GM13977 (cell line): ENCODE data around the gene ACTR6.

ENCODE experiments used
- DNase-seq: peaks from one replicate; pipeline ENCODE4 v3.0.0; 2012; ENCODE audit warnings: low spot score
- in situ Hi-C: fragments of 300-500 bp; cut with MboI; formaldehyde crosslinking; loops from one replicate; pipeline ENCODE4 v1.12.0; 2022; ENCODE audit warnings: low sequenced_read_pairs, low pct_unique_long_range_greater_than_20kb, mixed read lengths, inconsistent platforms; ENCODE audit not compliant: unreplicated experiment
- TF ChIP-seq, protein P1 (sequence below): IDR thresholded peaks from 2 replicates; pipeline ENCODE4 v1.5.1; 2012; ENCODE audit warnings: mild to moderate bottlenecking, control low read depth; ENCODE audit not compliant: insufficient read depth; ENCODE audit errors: extremely low read depth, missing control alignments

The ACTR6 gene

DNA sequence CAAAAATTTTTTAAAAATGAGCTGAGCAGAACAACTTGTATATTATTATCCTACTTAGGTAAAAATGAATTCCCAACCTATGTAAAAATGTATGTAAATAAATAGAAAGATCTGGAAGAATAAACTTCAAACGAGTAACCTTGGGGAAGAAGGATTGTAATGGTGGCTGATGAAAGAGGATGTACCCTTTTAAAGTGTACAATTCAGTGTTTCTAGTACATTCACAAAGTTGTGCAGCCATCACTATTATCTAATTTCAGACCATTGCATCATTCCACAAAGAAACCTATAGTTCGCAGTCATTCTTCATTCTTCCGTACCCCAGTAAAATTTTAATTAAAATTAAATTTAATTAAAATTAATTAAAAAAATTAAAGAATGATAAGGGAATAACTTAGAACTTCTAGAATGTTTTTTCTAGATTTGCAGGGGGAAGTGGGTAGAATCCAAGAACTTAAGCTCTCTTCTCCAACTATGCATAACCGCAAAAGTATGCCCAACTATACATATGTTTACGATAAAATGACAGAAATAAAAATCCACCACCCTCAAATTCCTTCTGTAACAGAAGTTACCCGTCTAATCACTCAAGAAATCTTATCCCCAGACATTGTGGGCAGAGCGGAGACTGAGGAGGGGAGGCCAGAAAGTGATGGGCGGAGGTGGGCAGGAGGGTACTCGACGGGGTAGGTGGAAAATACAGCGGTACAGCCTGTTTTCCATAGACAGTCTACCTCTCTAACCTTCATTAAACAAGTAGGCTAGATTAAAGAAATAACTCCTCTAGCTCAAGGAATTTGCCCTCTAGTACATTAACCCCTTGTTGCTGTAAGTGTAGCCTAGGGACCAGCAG lies 65.3 kb downstream of the ACTR6 start:
- DNase-seq = no peak
- TF ChIP-seq, protein P1, sequence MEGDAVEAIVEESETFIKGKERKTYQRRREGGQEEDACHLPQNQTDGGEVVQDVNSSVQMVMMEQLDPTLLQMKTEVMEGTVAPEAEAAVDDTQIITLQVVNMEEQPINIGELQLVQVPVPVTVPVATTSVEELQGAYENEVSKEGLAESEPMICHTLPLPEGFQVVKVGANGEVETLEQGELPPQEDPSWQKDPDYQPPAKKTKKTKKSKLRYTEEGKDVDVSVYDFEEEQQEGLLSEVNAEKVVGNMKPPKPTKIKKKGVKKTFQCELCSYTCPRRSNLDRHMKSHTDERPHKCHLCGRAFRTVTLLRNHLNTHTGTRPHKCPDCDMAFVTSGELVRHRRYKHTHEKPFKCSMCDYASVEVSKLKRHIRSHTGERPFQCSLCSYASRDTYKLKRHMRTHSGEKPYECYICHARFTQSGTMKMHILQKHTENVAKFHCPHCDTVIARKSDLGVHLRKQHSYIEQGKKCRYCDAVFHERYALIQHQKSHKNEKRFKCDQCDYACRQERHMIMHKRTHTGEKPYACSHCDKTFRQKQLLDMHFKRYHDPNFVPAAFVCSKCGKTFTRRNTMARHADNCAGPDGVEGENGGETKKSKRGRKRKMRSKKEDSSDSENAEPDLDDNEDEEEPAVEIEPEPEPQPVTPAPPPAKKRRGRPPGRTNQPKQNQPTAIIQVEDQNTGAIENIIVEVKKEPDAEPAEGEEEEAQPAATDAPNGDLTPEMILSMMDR = no peak
- in situ Hi-C loops = no loop called here

DNA sequence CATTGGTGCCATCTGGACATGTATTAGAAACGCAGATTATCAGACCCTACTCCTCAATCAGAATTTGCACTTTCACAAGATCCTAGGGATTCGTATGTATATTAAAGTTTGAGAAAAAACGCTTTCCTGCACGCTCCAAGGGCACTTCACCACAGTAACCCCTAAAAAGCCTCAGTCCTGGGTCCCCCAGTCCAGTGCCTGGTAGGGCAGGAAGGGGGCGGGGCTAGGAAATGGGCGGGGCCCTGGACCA lies 65.9 kb downstream of the ACTR6 start:
- TF ChIP-seq, protein P1 = no peak
- in situ Hi-C loops = no loop called here
- DNase-seq = no peak

DNA sequence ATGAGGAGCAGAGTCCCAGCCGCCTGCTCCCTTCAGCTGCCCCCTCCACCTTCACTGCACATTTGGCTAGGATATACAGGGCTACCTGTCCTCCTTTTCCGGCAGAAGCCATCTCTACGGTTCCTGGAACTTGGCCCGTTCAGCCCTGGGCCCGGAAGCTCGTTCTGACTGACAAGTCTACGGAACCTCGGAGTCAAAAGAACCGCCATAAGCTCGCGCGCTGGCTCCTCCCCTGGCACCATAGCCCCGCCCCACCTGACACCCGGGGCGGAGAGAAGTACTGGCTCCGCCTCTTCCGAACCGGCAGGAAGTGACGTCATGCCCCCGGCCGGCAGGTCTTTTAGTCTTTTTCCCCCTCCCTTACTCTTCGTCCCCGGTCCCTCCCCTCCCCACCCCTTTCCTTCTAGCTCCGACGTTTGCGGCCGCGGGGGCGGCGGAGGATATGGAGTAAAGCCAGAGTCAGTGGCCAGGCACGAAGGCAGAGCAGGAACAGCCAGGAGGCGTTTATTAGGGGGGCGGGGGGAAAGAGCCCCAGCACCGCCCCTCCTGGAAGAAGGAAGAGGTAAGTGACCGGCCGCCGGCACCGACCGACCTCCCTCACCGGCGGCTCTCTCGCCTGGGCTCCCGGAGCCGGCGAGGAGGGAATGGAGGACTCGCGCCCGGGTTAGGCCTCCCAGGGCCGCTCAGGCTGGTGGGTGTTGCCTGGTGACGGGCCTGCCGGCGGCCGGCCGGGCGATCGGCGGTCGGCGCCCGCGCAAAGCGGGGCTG lies 66.4 kb downstream of the ACTR6 start, which contains the start of the genes DEPDC4 and SCYL2:
DEPDC4 (minus strand) TSS at position 245 of the 768 bp plus-strand sequence; CDS start at position 242, 3 bp downstream.
SCYL2 (plus strand) TSS at position 343 of the 768 bp plus-strand sequence. CDS start 15,794 bp downstream, outside the sequence.
- DNase-seq = peak; percentile 91
- in situ Hi-C loops = no loop called here
- TF ChIP-seq, protein P1 = no peak

DNA sequence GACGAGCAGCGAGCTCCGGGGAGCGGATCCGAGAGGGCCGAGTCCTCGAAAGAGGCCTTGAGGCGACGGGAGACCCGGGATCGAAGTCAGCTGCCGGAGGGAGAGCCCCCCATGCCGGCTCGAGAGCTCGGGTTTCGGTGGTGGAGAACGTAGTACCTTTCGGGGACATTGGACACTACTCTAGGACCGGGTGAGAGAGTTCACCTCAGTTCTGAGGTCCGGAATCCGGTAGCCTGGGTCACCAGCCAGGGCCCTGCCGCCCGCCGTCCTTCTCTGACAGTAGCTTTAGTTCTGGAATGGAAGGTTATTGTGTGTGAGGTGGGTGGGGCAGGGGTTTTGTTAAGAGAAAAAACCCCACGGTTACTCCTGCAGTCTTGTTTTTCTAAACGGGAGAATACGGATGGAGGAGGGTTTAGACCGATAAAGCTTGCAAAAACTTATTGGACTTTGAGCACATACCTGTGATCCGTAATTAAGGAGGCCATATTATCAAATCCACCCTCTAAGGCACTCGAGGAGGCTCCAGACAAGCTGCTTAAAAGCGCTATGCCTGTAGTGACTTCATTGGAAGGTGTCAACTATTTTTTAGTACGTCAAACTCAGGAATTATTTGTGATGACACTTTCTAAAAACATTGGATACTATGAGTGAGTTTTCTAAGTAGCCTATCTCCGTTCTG lies 67.1 kb downstream of the ACTR6 start:
- in situ Hi-C loops = no loop called here
- DNase-seq = peak; percentile 29
- TF ChIP-seq, protein P1 = no peak

DNA sequence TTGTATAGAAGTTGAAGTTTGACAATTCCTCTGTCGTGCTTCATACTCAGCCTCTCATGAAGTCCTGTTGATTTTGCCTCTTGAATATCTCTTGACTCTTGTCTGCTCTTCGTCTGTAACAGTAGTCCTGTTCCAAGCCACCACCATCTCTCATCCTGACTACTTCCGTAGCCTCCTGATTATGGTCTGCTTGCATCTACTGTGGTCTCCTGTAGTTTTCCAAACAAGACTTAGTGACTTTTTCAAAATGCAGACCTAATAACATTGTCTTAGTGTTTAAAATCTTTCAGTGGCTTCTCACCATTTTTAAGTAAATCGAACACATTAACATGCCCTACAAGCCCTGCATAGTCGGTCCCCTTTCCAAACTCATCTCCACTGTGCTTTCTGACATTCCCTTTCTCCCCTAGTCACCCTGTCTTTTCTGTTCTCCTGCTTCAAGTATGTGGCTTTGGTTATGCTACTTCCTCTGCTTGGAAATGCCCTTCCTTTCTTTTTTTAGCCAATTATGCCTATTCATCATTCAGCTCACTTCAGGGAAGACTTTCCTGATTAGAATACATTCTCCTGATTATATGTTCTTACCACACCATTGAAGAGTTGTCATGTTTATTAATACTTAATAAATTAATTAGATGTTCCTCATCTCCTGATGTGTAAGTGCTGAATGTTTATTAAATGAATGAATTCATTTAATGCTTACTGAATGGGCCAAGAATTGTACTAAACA lies 68.4 kb downstream of the ACTR6 start:
- no peak for DNase-seq
- TF ChIP-seq, protein P1 = no peak
- in situ Hi-C loops = no loop called here

DNA sequence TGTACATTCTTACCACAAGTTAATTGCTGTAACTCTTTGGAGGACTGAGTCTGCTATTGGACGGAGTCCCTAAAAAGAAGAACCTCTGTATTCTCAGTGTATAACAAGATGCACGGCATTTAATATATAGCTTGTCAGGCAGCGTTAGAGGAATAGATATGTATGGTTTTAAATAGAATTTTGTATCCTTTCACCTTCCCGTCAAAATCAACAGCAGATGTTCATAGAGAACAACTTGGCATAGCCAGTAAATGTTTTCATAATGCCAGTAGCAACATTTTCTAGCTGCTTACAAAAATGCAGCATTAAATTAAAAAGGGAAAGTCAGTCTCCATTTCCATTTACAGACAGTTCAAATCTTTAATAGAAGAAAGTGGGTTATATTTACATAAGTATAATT lies 73.2 kb downstream of the ACTR6 start:
- TF ChIP-seq, protein P1 = no peak
- in situ Hi-C loops = no loop called here
- no peak for DNase-seq
